Raji (cell line): ENCODE measurements around the gene ARF5.

Experiments
- POLR2A ChIP-seq: IDR thresholded peaks from 2 replicates; pipeline ENCODE4 v1.6.1; 2011; ENCODE audit warnings: low read depth, low read length, control low read depth; ENCODE audit not compliant: insufficient read depth

ARF5 gene

GRCh38 chr7:127585044-127585953 lies 2.9 kb upstream of the ARF5 start, which contains the start of gene GCC1:
Gene GCC1 (minus strand): TSS chr7:127585596. CDS start chr7:127585182, 414 bp downstream.
- peak; percentile 91 for TF ChIP-seq POLR2A

DNA sequence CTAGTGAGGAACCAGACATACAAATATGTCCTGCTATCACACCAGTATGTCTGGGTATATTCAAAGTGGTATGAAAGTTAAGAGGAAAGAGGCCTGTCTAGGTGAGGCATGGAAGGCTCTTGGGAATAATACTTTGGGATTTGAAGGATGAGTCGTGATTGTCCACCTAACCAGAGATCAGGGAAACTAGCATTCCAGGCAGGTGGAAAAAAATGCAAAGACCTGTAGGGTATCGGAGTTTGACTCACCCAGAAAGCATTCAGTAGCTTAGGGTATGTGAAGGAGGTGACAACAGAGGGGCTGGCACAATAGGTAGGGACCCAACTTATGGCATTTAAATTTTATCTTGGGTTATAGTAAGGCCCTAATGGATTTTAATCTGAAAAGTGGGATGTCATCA lies 1.9 kb upstream of the ARF5 start:
- no peak for TF ChIP-seq POLR2A

DNA sequence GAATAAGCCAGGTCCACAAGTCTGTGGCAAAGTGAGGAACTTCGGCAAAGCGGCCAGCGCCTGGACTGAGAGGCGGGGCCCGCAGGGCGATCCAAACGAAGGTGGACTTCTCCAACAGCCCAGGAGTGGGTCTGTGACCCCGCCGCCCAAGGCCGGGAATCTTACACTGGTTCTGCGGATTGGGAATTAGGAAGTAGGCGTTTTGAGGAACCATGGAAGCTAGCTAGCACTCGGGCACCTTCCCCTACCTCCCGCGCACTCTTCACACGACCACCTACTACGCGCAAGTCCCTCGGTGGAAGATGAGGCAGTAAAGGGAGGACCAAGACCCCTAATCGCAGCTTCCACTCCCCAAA lies 570 bp upstream of the ARF5 start:
- TF ChIP-seq POLR2A = no peak

GRCh38 chr7:127588697-127589482 lies 679 bp downstream of the ARF5 start:
- no peak for TF ChIP-seq POLR2A

DNA sequence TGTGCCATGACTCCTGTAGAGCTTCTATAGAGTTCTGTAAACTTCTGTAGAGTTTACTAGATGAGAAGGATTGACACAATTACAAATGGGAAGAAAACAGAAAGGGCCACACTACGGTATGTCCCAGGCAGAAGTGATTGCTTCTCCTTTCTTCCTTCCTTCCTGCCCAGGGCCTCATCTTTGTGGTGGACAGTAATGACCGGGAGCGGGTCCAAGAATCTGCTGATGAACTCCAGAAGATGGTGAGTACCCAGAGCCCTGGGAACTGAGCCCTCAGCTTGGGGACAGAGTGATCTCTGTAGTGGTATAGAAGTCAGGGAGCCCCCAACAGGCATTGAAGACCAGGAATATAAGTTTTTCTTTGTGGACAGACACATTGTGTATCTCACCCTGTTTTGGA lies 1.7 kb downstream of the ARF5 start:
- TF ChIP-seq POLR2A = no peak

- TF ChIP-seq POLR2A = no peak
Measured at GRCh38 chr7:127591189-127591588, 3.0 kb downstream of the ARF5 start.

- no peak for TF ChIP-seq POLR2A
Measured at GRCh38 chr7:127591591-127591990, 3.4 kb downstream of the ARF5 start.

DNA sequence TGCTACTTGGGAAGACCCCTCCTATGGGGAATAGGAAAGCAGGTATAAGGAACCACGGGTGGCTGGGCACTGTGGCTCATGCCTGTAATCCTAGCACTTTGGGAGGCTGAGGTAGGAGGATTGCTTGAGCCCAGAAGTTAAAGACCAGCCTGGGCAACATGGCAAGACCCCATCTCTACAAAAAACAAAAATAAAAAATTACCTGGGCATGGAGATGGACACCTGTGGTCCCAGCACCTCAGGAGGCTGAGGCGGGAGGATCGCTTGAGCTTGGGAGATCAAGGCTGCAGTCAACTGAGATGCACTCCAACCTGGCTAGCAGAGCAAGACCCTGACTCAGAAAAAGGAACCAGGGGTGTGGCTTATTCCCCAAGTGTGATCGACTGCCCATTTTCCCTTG lies 4.3 kb downstream of the ARF5 start:
- TF ChIP-seq POLR2A = no peak

- no peak for TF ChIP-seq POLR2A
Measured at GRCh38 chr7:127594490-127594889, 6.3 kb downstream of the ARF5 start.

- TF ChIP-seq POLR2A = no peak
Measured at GRCh38 chr7:127595737-127596136, 7.5 kb downstream of the ARF5 start.

DNA sequence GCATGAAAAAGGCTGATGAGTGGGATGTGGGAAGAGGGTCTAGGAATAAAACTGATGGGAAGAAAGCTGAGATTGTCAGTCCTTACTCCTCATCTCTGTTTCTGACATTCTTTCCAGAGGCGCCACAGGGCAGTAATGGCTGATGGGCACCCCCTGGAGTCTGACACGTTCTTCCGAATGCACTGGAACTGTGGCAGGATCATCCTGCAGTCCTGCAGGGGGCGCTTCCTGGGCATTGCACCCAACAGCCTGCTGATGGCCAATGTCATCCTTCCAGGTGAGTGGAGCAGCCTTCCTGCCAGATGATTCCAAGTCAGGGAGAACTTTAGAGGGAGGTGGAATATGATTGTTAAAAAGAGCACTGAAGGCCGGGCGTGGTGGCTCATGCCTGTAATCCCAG lies 10.1 kb downstream of the ARF5 start:
- no peak for TF ChIP-seq POLR2A

- TF ChIP-seq POLR2A = no peak
Measured at GRCh38 chr7:127600885-127601284, 12.7 kb downstream of the ARF5 start.

DNA sequence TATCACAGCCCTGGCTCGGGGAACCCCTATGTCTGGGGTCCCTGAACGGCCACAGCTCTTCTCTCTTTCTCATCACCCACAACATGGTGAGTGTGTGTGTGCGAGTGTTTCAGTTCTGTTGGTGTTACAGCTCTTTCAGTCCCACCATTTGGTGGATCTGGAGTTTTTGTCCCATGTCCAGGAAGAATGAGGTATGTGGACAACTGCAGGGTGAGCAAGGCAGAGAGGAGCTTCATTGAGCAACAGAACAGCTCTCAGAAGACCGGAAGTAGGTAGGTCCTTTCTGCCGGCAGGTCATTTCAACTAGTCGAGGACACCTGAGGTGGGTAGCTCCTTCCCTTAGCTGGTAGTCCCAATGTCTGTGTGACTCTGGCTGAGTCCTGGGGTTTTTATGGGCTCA lies 20.2 kb downstream of the ARF5 start:
- no peak for TF ChIP-seq POLR2A

DNA sequence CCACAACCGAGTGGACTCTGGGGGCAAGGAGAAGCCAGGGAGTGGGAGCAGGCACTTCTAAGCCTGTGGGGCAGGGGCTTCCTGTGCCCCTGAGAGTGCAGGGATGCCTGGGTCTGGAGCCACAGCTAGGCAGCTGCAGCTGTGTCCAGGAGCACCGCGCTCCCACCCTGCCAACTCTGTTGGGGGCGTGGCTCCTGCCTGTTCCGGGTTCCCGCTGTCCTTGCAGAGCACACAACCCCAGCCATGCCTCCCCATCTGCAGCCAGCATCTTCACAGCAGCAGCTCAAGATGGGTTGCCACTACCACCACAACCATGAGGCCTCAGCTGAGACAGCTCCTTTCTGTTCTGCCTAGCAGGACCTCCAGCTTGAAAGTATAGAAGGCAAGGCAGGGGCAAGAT lies 21.1 kb downstream of the ARF5 start:
- no peak for TF ChIP-seq POLR2A

DNA sequence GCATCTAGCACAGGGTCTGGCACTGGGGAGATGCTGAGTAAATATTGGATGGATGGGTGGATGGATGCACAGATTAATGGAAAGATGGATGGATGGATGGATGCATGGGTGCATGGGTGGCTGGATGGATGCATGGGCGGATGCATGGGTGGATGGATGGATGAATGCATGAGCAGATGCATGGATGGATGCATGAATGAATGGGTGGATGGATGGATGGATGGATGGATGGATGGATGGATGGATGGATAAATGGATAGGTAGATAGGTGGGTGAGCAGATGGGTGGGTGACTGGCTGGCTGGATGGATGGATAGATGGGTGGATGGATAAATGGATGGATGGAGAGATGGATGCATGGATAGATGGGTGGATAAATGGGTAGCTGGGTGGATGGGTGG lies 24.1 kb downstream of the ARF5 start:
- TF ChIP-seq POLR2A = no peak

- no peak for TF ChIP-seq POLR2A
Measured at GRCh38 chr7:127616724-127617123, 28.5 kb downstream of the ARF5 start.
